GM12878 (cell line): ENCODE measurements around the gene PHF2. TPM values are rescaled to one million over a fixed set of nuclear protein-coding genes. Genes with fewer than 3 reads are reported as not detected.

Experiments used
- ATAC-seq: fragments of 200-7000 bp; cut with Tn5 transposase; 3 replicates; pipeline ENCODE4 v1.9.1; 2020; ENCODE audit warnings: mild to moderate bottlenecking, moderate library complexity
- BruUV-seq: library from RNA; stranded (reverse); fragments of 400-500 nt; replicated peaks from 2 replicates; lab custom pipeline; 2021; lab: Mats Ljungman, UMichigan
- CTCF ChIA-PET: fragments of 300-600 bp; sonication (Branson Sonifier 250); formaldehyde crosslinking; extraction: SDS; loops from one replicate; lab custom pipeline; 2021; ENCODE audit warnings: inconsistent platforms; lab: Yijun Ruan, JAX
- POLR2A ChIA-PET: fragments of 350-600 bp; formaldehyde crosslinking; extraction: SDS; loops from one replicate; lab custom pipeline; 2021; ENCODE audit warnings: inconsistent platforms; lab: Charles Lee
- RAD21 ChIA-PET: fragments of 300-600 bp; sonication (Branson Sonifier 250); formaldehyde crosslinking; loops from one replicate; lab custom pipeline; 2023; ENCODE audit warnings: antibody characterized with exemption; ENCODE audit not compliant: unreplicated experiment; lab: Charles Lee
- SMC1A ChIA-PET: fragments of 300-600 bp; sonication (Branson Sonifier 250); formaldehyde crosslinking; loops from one replicate; lab custom pipeline; 2023; ENCODE audit not compliant: unreplicated experiment, uncharacterized antibody; lab: Charles Lee
- DNase-seq: peaks from one replicate; pipeline ENCODE4 v3.0.0-alpha.2; 2011; ENCODE audit warnings: low read depth, low spot score
- FAIRE-seq: peaks from 3 replicates; lab custom pipeline; 2011; peaks lifted over from hg19 to GRCh38; lab: Jason Lieb, UNC
- H2AFZ ChIP-seq: 2 replicates; pipeline ENCODE4 v1.6.0; 2011; ENCODE audit warnings: low read depth, low read length, control low read depth; ENCODE audit not compliant: control insufficient read depth
- H3K27ac ChIP-seq: 2 replicates; pipeline ENCODE4 v1.5.1; 2011; ENCODE audit warnings: control low read depth; ENCODE audit not compliant: control insufficient read depth, insufficient read depth
- H3K27me3 ChIP-seq, 2 experiments: replicated peaks in 1 of 2; 2 replicates each; pipeline versions ENCODE4 v1.6.0 to v1.6.1; 2011; ENCODE audit warnings: low read length in 1 of 2; ENCODE audit not compliant: control insufficient read depth in 2 of 2, insufficient read depth in 2 of 2
- H3K36me3 ChIP-seq, 2 experiments: 2 replicates each; pipeline ENCODE4 v1.5.1; 2011; ENCODE audit warnings: low read length in 1 of 2; ENCODE audit not compliant: control insufficient read depth in 2 of 2, insufficient read depth in 2 of 2
- H3K4me1 ChIP-seq: 2 replicates; pipeline ENCODE4 v1.6.1; 2011; ENCODE audit warnings: mild to moderate bottlenecking, low read length, moderate library complexity, mixed read lengths; ENCODE audit not compliant: control insufficient read depth, insufficient read depth
- H3K4me2 ChIP-seq: 2 replicates; pipeline ENCODE4 v1.6.0; 2011; ENCODE audit warnings: control low read depth; ENCODE audit not compliant: control insufficient read depth, insufficient read depth
- H3K4me3 ChIP-seq: fragments of 200-600 bp; sonication (generic); 2 replicates; pipeline ENCODE4 v1.5.1; 2016
- H3K79me2 ChIP-seq: 2 replicates; pipeline ENCODE4 v1.6.0; 2011; ENCODE audit warnings: low read length; ENCODE audit not compliant: control insufficient read depth, insufficient read depth
- H3K9ac ChIP-seq: 2 replicates; pipeline ENCODE4 v1.8.0; 2011; ENCODE audit warnings: low read length, control low read depth, mixed read lengths; ENCODE audit not compliant: control insufficient read depth, insufficient read depth
- H3K9me3 ChIP-seq: replicated peaks from 3 replicates; pipeline ENCODE4 v1.5.1; 2011; ENCODE audit warnings: mild to moderate bottlenecking, low read length; ENCODE audit not compliant: control insufficient read depth, insufficient read depth
- H4K20me1 ChIP-seq: 2 replicates; pipeline ENCODE4 v1.6.0; 2011; ENCODE audit not compliant: control insufficient read depth, insufficient read depth
- CHD4 ChIP-seq: fragments of 200-600 bp; sonication (generic); IDR thresholded peaks from 2 replicates; pipeline ENCODE4 v1.6.1; 2016; ENCODE audit warnings: mild to moderate bottlenecking
- EED ChIP-seq: sonication (generic); IDR thresholded peaks from 2 replicates; pipeline ENCODE4 v1.6.1; 2016; ENCODE audit warnings: antibody characterized with exemption, low read depth
- FOS ChIP-seq: IDR thresholded peaks from 3 replicates; pipeline ENCODE4 v1.6.1; 2011; ENCODE audit warnings: borderline replicate concordance; ENCODE audit not compliant: insufficient read length; ENCODE audit errors: extremely low read depth
- IKZF2 ChIP-seq, 2 experiments: fragments of 450-650 bp; IDR thresholded peaks; 2 replicates each; pipeline ENCODE4 v1.6.1; 2017; ENCODE audit warnings: mild to moderate bottlenecking in 2 of 2, moderate library complexity in 2 of 2
- NFIC ChIP-seq: IDR thresholded peaks from 2 replicates; pipeline ENCODE4 v1.6.1; 2012; ENCODE audit warnings: low read depth, mild to moderate bottlenecking, inconsistent platforms, low read length, moderate library complexity
- NFXL1 ChIP-seq: fragments of 450-650 bp; IDR thresholded peaks from 2 replicates; pipeline ENCODE4 v1.6.1; 2017; ENCODE audit warnings: antibody characterized with exemption, mild to moderate bottlenecking, borderline replicate concordance
- NRF1 ChIP-seq: conservative IDR thresholded peaks from 2 replicates; pipeline ENCODE4 v1.6.1; 2011; ENCODE audit warnings: mild to moderate bottlenecking, low read depth, low read length, improper control_type of control experiment
- PML ChIP-seq: IDR thresholded peaks from 2 replicates; pipeline ENCODE4 v1.6.1; 2012; ENCODE audit warnings: low read length, inconsistent platforms
- RUNX3 ChIP-seq: IDR thresholded peaks from 2 replicates; pipeline ENCODE4 v1.6.1; 2012; ENCODE audit warnings: low read length, inconsistent platforms
- SIX5 ChIP-seq: IDR thresholded peaks from 2 replicates; pipeline ENCODE4 v1.6.1; 2011; ENCODE audit warnings: mild to moderate bottlenecking, low read depth, low read length, moderate library complexity; ENCODE audit not compliant: severe bottlenecking
- SMAD1 ChIP-seq: fragments of 450-650 bp; IDR thresholded peaks from 2 replicates; pipeline ENCODE4 v1.6.1; 2018; ENCODE audit warnings: mild to moderate bottlenecking, low read depth; ENCODE audit not compliant: partially characterized antibody
- SMAD5 ChIP-seq: IDR thresholded peaks from 2 replicates; pipeline ENCODE4 v1.6.1; 2016; ENCODE audit warnings: antibody characterized with exemption, low read depth
- SREBF1 ChIP-seq: IDR thresholded peaks from 2 replicates; pipeline ENCODE4 v1.6.1; 2012; ENCODE audit warnings: mild to moderate bottlenecking, low read length
- SRF ChIP-seq, 2 experiments: IDR thresholded peaks; 2 replicates each; pipeline ENCODE4 v1.6.1; 2011; ENCODE audit warnings: low read depth in 2 of 2, low read length in 2 of 2, mild to moderate bottlenecking in 1 of 2, moderate library complexity in 1 of 2
- TAF1 ChIP-seq: IDR thresholded peaks from 2 replicates; pipeline ENCODE4 v1.6.1; 2011; ENCODE audit warnings: mild to moderate bottlenecking, low read depth, low read length, borderline replicate concordance
- ZNF274 ChIP-seq: IDR thresholded peaks from one replicate; pipeline ENCODE4 v1.8.0; 2011; ENCODE audit not compliant: insufficient read length, insufficient read depth
- WGBS: methylation state at CpG from one replicate; pipeline ENCODE4 v1.1.6; 2016; ENCODE audit warnings: low lambda C conversion rate; ENCODE audit not compliant: insufficient replicate concordance, insufficient coverage; ENCODE audit errors: missing lambda C conversion rate; 5-methylcytosine and 5-hydroxymethylcytosine counted together
- in situ Hi-C: fragments of 300-500 bp; cut with MboI; formaldehyde crosslinking; loops from 9 replicates; pipeline ENCODE4 v1.14.3; 2018; ENCODE audit warnings: mixed read lengths
- intact Hi-C: fragments of 100-400 bp; cut with micrococcal nuclease; formaldehyde crosslinking; loops from one replicate; pipeline ENCODE4 v1.14.2; 2022; ENCODE audit not compliant: unreplicated experiment
- polyA plus RNA-seq, 11 experiments: library from polyadenylated mRNA; depleted of rRNA in 4 of 11; unstranded in 6 of 11; stranded (reverse) in 5 of 11; fragments of >200 nt; fragmentation: Nextera tagmentation in 4 of 11; fragmentation: Illumina TruSeq in 1 of 11; extraction: Ambion mirVana in 4 of 11; extraction: Trizol in 1 of 11; gene quantifications; 1 replicate in 1 of 11; 2 replicates in 10 of 11; pipeline versions ENCODE4 v1.2.1 to v1.2.3, GENCODE V29; 2011 to 2016; ENCODE audit warnings: inconsistent platforms in 2 of 11, missing spikeins in 2 of 11, low read depth in 1 of 11
- total RNA-seq, 4 experiments: library from RNA; depleted of rRNA in 3 of 4; stranded (reverse); fragments of >200 nt in 3 of 4; fragmentation: Illumina TruSeq in 1 of 4; extraction: Trizol in 1 of 4; gene quantifications; 2 replicates each; pipeline versions ENCODE4 v1.2.1 to v1.2.3, GENCODE V29; 2013 to 2021
- TF ChIP-seq, protein P1 (sequence below), 3 experiments: IDR thresholded peaks in 2 of 3; conservative IDR thresholded peaks in 1 of 3; 2 replicates each; pipeline ENCODE4 v1.5.1; 2011; ENCODE audit warnings: low read depth in 3 of 3, low read length in 3 of 3, mild to moderate bottlenecking in 3 of 3, control low read depth in 2 of 3, moderate library complexity in 2 of 3, inconsistent platforms in 1 of 3, mixed read lengths in 1 of 3; ENCODE audit not compliant: control insufficient read depth in 2 of 3, insufficient read depth in 1 of 3; ENCODE audit errors: extremely low read depth in 1 of 3

Gene PHF2
- total and polyA plus RNA-seq, 10 of the 15 experiments (the other 5 are each of a cell fraction or from before 2014, with no cell fraction given), result 0.34 to 13.3 (median 5.5) TPM

DNA sequence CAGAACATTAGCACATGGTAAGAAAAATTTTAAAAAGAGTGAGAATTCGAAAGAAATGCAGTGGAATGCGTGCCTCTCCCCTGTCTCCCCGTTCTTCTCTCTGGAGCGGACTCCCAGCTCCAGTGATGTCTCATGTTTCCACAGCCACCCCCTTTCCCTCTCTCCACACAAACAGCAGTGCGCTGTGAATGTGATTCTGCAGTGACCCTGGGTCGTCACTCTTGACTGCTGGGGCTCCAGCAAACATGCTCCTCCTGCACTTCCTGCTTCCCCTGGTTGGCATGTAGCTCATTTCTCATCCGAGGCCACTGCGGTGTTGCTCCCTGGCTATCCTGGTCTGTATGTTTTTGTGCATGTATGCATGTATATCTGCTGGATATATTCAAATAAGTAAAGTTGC is 13.3 kb downstream of the PHF2 start (continued):
- TF ChIP-seq SREBF1, result no peak
- TF ChIP-seq SMAD1, result no peak
- TF ChIP-seq SRF (IDR thresholded peaks at IDR 0.05; ENCODE audit: low read depth in 2 of 2, low read length in 2 of 2), result no peak
- TF ChIP-seq SMAD5, result no peak
- no peak for TF ChIP-seq EED
- TF ChIP-seq NFXL1, result no peak
- no peak for TF ChIP-seq FOS
- TF ChIP-seq, protein P1, sequence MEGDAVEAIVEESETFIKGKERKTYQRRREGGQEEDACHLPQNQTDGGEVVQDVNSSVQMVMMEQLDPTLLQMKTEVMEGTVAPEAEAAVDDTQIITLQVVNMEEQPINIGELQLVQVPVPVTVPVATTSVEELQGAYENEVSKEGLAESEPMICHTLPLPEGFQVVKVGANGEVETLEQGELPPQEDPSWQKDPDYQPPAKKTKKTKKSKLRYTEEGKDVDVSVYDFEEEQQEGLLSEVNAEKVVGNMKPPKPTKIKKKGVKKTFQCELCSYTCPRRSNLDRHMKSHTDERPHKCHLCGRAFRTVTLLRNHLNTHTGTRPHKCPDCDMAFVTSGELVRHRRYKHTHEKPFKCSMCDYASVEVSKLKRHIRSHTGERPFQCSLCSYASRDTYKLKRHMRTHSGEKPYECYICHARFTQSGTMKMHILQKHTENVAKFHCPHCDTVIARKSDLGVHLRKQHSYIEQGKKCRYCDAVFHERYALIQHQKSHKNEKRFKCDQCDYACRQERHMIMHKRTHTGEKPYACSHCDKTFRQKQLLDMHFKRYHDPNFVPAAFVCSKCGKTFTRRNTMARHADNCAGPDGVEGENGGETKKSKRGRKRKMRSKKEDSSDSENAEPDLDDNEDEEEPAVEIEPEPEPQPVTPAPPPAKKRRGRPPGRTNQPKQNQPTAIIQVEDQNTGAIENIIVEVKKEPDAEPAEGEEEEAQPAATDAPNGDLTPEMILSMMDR (IDR thresholded peaks at IDR 0.05 in 2 of 3, conservative IDR thresholded peaks at IDR 0.05 in 1 of 3; ENCODE audit: control insufficient read depth in 2 of 3, extremely low read depth in 1 of 3, insufficient read depth in 1 of 3, low read depth in 3 of 3, low read length in 3 of 3), result no peak
- no peak for TF ChIP-seq IKZF2 (IDR thresholded peaks at IDR 0.05)

DNA sequence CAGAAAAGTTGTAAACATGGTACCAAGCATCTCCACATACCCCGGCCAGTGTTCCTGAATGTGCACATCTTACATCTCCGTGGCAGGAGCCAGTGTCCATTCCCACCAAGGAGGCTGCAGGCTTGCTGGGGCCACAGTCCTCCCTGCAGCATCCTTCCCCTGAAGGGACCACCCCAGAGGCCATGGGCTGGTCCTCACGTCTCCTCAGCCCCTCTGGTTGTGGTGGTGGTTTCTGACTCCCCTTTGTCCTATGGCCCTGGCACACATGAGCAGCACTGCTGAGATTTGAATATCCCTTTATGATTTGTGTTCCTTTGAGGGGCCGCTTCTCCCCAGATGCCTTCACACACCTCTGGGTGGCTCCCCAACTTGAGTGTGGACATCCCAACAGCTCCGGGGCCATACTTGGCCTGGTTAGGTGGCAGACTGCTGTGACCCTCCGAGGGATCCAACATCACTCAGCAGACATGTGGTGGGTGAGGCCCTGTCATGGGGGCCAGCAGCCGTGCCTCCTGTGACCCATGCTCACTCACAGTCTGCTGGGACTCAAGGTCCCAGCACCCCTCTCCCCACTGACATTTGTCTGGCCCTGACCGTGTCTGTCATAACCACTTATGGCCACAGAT is 14.3 kb downstream of the PHF2 start:
- ChIA-PET POLR2A (no interaction called here), CTCF (no interaction called here), SMC1A (no interaction called here), RAD21 (no interaction called here)
- no peaks in the 10 kb centered on the region for H3K4me1 ChIP-seq
- ATAC-seq, result no peak
- WGBS, result 68% methylated on average over 8 of the region's 8 CpGs
- no peak overlapping the region for H2AFZ ChIP-seq
- in situ Hi-C loops, result no loop called here
- H3K9ac ChIP-seq, result no peak overlapping the region
- H3K9me3 ChIP-seq, result no peaks in the 10 kb centered on the region; the same call in 2 of the 3 replicates
- peaks cover 3% of the 10 kb centered on the region; the same call in 1 of the 2 replicates for H4K20me1 ChIP-seq
- BruUV-seq, result no TSS peak
- no peak for FAIRE-seq
- no peak for TF ChIP-seq SMAD5
- no peak for TF ChIP-seq ZNF274
- no peak for TF ChIP-seq NFIC
- TF ChIP-seq PML, result no peak
- TF ChIP-seq CHD4, result no peak
- TF ChIP-seq NRF1, result no peak
- TF ChIP-seq SIX5, result no peak
- no peak for TF ChIP-seq TAF1
- TF ChIP-seq RUNX3, result no peak
- no peak overlapping the region for H3K27ac ChIP-seq
- no peak overlapping the region for H3K4me3 ChIP-seq
- H3K79me2 ChIP-seq, result no peaks in the 10 kb centered on the region; the same call in 1 of the 2 replicates
- no peaks in the 10 kb centered on the region for H3K36me3 ChIP-seq
- DNase-seq, result no peak
- intact Hi-C loops, result no loop called here
- no peaks in the 10 kb centered on the region for H3K27me3 ChIP-seq
- no peak overlapping the region for H3K4me2 ChIP-seq
